GM20431 (cell line): ENCODE results near the gene MEGF8.

Experiments
- in situ Hi-C: fragments of 300-500 bp; cut with MseI, MboI; formaldehyde crosslinking; loops from one replicate; pipeline ENCODE4 v1.15.0; 2020; ENCODE audit warnings: low sequenced_read_pairs; ENCODE audit not compliant: unreplicated experiment

MEGF8 gene

DNA sequence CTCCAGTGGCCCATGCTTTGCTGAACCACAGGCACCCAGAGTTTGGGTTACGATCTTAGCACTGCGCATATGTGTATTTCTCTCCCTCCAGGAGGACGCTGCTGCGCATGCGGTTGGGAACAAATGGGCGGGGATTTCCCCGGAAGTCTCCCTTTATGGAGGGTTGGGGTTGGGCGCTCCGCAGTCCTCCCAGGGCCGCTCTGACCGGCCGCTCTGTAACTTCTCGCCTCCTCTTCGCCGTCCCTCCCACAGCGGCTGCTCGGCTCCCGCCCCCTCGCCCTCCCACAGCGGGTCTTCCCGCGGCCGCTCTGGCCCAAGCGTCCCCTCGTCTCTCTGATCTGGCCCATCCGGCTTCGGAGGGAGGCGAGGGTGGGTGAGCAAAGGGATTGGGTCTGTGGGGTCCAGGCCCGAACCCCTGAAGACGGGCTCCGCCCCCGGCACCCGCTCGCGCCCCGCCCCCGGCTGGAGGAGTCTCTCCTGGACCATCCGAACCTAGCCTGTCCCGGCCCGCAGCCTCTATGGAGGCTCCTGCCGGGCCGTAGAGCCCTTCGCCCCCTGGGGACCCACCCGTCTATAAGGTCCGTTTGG lies at the start of gene MEGF8:
MEGF8 (plus strand) TSS at position 328 of the 588 bp plus-strand sequence. CDS start 609 bp downstream, outside the sequence.
- in situ Hi-C loops: no loop called here

- in situ Hi-C loops: no loop called here
These were observed 49.2 kb upstream of the MEGF8 start for GRCh38 chr19:42276284-42276683.

- in situ Hi-C loops: no loop called here
These were observed 48.6 kb upstream of the MEGF8 start for GRCh38 chr19:42276821-42277220.

DNA sequence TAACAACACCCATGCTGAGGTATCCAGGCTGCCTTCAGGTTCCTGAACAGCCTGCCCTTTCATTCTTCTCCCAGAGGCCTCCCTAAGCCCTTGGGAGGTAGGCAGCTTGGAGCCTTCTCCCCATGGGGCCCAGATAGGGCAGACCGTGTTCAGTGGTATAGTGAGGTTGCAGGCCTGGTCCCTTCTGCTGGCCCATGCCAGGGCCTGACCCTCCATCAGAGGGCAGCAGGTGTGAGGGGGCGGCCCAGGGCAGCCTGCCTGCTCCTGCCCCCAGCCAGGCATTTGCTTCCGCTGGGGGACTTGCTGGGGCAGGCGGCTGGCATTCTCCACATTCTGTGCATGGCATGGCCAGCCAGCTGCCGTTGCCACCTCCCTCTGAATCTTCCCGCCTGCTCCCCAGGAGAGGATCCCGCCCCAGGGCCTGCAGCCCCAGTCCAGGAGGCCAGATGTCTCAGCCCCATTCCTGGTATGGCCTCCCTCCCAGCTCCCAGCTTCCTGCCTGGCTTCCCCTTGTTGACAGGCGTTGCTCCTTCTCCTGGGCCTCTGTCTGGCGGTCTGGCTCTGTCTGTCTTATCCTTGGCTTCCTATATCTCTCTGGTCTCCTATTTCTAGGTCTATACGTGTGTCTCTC lies 47.5 kb upstream of the MEGF8 start:
- in situ Hi-C loops: no loop called here

DNA sequence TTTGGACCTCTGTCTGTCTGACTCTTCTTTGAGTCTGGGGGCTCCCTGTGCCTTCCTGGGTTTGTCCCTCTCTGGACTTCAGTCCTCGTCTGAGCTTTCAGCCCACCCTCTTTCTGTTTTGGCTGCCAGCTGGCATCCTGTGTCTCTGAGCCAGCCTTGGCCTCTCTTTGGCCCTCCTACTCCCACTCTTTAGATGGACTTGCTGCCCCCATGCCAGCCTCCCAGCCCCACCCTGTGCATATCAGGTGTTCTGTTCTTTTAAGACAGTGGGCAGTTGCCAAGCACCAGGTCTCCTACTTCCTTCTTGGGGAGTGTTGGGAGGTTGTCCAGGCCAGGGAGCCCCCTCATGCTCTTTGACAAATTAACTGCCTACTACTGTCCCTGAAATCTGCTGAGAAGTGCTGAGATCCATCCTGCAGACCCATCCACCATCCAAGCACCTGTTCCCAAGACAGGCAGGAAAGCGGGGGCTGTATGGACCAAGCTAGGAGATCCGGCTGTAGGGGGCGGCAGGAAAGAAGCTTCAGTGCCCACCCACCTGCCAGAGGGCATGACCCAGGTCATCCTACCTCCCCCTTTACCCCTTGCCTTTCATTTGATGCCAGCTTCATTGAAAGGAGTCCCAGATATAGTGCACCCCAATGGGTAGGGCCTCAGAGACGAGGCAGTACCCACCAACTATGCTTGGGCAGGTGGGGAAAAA lies 46.8 kb upstream of the MEGF8 start:
- in situ Hi-C loops: no loop called here

- in situ Hi-C loops: no loop called here
These were observed 46.1 kb upstream of the MEGF8 start for GRCh38 chr19:42279155-42279901.

GRCh38 chr19:42279902-42280814 lies 45.3 kb upstream of the MEGF8 start:
- in situ Hi-C loops: no loop called here

DNA sequence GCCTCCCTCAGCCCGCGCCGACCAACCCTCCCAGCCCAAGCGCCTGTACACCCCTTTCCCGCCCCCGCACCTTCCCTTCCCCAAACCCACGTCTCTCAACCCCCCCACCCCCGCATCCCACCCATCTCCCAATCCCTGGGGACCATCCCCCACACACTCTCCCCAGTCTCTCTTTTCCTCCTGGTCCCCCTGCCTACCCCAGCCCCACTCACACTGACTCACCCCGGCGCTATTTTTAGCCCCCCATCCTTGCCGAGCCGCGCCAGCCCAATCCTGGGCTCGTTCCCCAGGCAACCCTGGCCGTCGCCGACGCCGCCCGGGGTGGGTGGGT lies 44.7 kb upstream of the MEGF8 start:
- in situ Hi-C loops: no loop called here

- in situ Hi-C loops: no loop called here
These were observed 44.1 kb upstream of the MEGF8 start for GRCh38 chr19:42281146-42281826.

GRCh38 chr19:42281827-42282762 lies 43.3 kb upstream of the MEGF8 start:
- in situ Hi-C loops: no loop called here

GRCh38 chr19:42282819-42283187 lies 42.6 kb upstream of the MEGF8 start:
- in situ Hi-C loops: no loop called here

GRCh38 chr19:42283188-42284065 lies 42.0 kb upstream of the MEGF8 start:
- in situ Hi-C loops: no loop called here

- in situ Hi-C loops: no loop called here
These were observed 41.4 kb upstream of the MEGF8 start for GRCh38 chr19:42284066-42284501.

- in situ Hi-C loops: no loop called here
These were observed 40.7 kb upstream of the MEGF8 start for GRCh38 chr19:42284591-42285341.

GRCh38 chr19:42285541-42285941 lies 39.9 kb upstream of the MEGF8 start:
- in situ Hi-C loops: no loop called here

GRCh38 chr19:42285988-42286348 lies 39.5 kb upstream of the MEGF8 start:
- in situ Hi-C loops: no loop called here
